Progenitor cell of endocrine pancreas (in vitro differentiated cells): ENCODE data around the gene HINT1. TPM values are rescaled to one million over a fixed set of nuclear protein-coding genes. Genes with fewer than 3 reads are reported as not detected.
"Not testable (repeated sequence)": the region's sequence is repeated elsewhere in the genome, so short reads cannot be mapped to it uniquely, and the experiment has no call there.

Source experiments
- DNase-seq: peaks from one replicate; pipeline ENCODE4 v3.0.0; 2021; ENCODE audit warnings: low spot score; ENCODE audit not compliant: unreplicated experiment
- H3K27ac Mint-ChIP-seq: 2 replicates; pipeline ENCODE4 v1.8.0; 2021; ENCODE audit warnings: mild to moderate bottlenecking, moderate library complexity, mixed read lengths
- H3K27me3 Mint-ChIP-seq: 2 replicates; pipeline ENCODE4 v1.8.0; 2021; ENCODE audit warnings: mixed read lengths
- H3K36me3 Mint-ChIP-seq: 2 replicates; pipeline ENCODE4 v1.8.0; 2022; ENCODE audit warnings: mixed read lengths; ENCODE audit not compliant: insufficient read depth
- H3K4me1 Mint-ChIP-seq: 2 replicates; pipeline ENCODE4 v1.8.0; 2021; ENCODE audit warnings: low read depth, mixed read lengths
- H3K4me3 Mint-ChIP-seq: 2 replicates; pipeline ENCODE4 v1.8.0; 2021; ENCODE audit warnings: low read depth, mild to moderate bottlenecking, moderate library complexity, mixed read lengths
- H3K9me3 Mint-ChIP-seq: 2 replicates; pipeline ENCODE4 v1.8.0; 2021; ENCODE audit warnings: low read depth, mixed read lengths
- CTCF ChIP-seq: fragments of 200-600 bp; sonication (generic); IDR thresholded peaks from one replicate; pipeline ENCODE4 v1.5.0; 2021; ENCODE audit warnings: antibody characterized with exemption, mild to moderate bottlenecking; ENCODE audit not compliant: unreplicated experiment
- total RNA-seq: library from RNA; stranded (reverse); gene quantifications from 2 replicates; pipeline ENCODE4 v1.2.1, GENCODE V29; 2021

The HINT1 gene
- total RNA-seq, 1 donor from 2014 or later: 189 TPM

- no peaks in the 10 kb centered on the region for H3K4me1 Mint-ChIP-seq
- H3K9me3 Mint-ChIP-seq: peaks cover 8% of the 10 kb centered on the region
- no peak overlapping the region for H3K27ac Mint-ChIP-seq
- H3K4me3 Mint-ChIP-seq: no peak overlapping the region
- H3K27me3 Mint-ChIP-seq: no peaks in the 10 kb centered on the region
- TF ChIP-seq CTCF: no peak
- no peak for DNase-seq
- H3K36me3 Mint-ChIP-seq: peaks cover 1% of the 10 kb centered on the region
These were observed 25.7 kb downstream of the HINT1 start for GRCh38 chr5:131139321-131139720.

GRCh38 chr5:131138406-131138805 is 26.6 kb downstream of the HINT1 start:
- H3K4me1 Mint-ChIP-seq, H3K9me3 Mint-ChIP-seq, H3K4me3 Mint-ChIP-seq, H3K27me3 Mint-ChIP-seq, H3K36me3 Mint-ChIP-seq, H3K27ac Mint-ChIP-seq, DNase-seq: not testable (repeated sequence)

GRCh38 chr5:131133091-131133490 is 32.0 kb downstream of the HINT1 start:
- not testable (repeated sequence) for H3K4me1 Mint-ChIP-seq, H3K36me3 Mint-ChIP-seq, H3K27ac Mint-ChIP-seq, H3K9me3 Mint-ChIP-seq, H3K27me3 Mint-ChIP-seq, DNase-seq, H3K4me3 Mint-ChIP-seq

GRCh38 chr5:131129306-131129705 is 35.8 kb downstream of the HINT1 start:
- peaks cover 17% of the 10 kb centered on the region for H3K9me3 Mint-ChIP-seq
- no peaks in the 10 kb centered on the region for H3K4me1 Mint-ChIP-seq
- no peaks in the 10 kb centered on the region for H3K27me3 Mint-ChIP-seq
- no peak for TF ChIP-seq CTCF
- no peak overlapping the region for H3K27ac Mint-ChIP-seq
- DNase-seq: no peak
- no peak overlapping the region for H3K4me3 Mint-ChIP-seq
- H3K36me3 Mint-ChIP-seq: no peaks in the 10 kb centered on the region

GRCh38 chr5:131127244-131127643 is 37.8 kb downstream of the HINT1 start:
- H3K27me3 Mint-ChIP-seq, H3K4me3 Mint-ChIP-seq, H3K36me3 Mint-ChIP-seq, H3K27ac Mint-ChIP-seq, DNase-seq, H3K4me1 Mint-ChIP-seq: not testable (repeated sequence)
- H3K9me3 Mint-ChIP-seq: peaks cover 22% of the 10 kb centered on the region

GRCh38 chr5:131114754-131115153 is 50.3 kb downstream of the HINT1 start:
- H3K27me3 Mint-ChIP-seq: no peaks in the 10 kb centered on the region
- H3K36me3 Mint-ChIP-seq: no peaks in the 10 kb centered on the region
- no peak overlapping the region for H3K4me3 Mint-ChIP-seq
- no peak for TF ChIP-seq CTCF
- H3K27ac Mint-ChIP-seq: no peak overlapping the region
- H3K4me1 Mint-ChIP-seq: no peaks in the 10 kb centered on the region
- peaks cover 3% of the 10 kb centered on the region for H3K9me3 Mint-ChIP-seq
- no peak for DNase-seq

- H3K27me3 Mint-ChIP-seq: no peaks in the 10 kb centered on the region
- no peaks in the 10 kb centered on the region for H3K9me3 Mint-ChIP-seq
- no peak overlapping the region for H3K4me3 Mint-ChIP-seq
- H3K36me3 Mint-ChIP-seq: no peaks in the 10 kb centered on the region
- no peaks in the 10 kb centered on the region for H3K4me1 Mint-ChIP-seq
- DNase-seq: no peak
- no peak for TF ChIP-seq CTCF
- H3K27ac Mint-ChIP-seq: no peak overlapping the region
These were observed 52.6 kb downstream of the HINT1 start for GRCh38 chr5:131112424-131112823.
